RKO (cell line): Measurements from ENCODE around the gene ARL3.
"Not testable (repeated sequence)": the region's sequence is repeated elsewhere in the genome, so short reads cannot be mapped to it uniquely, and the experiment has no call there.

Source experiments
- DNase-seq: peaks from one replicate; pipeline ENCODE4 v3.0.0-alpha.2; 2016; ENCODE audit warnings: low spot score

The ARL3 gene

DNA sequence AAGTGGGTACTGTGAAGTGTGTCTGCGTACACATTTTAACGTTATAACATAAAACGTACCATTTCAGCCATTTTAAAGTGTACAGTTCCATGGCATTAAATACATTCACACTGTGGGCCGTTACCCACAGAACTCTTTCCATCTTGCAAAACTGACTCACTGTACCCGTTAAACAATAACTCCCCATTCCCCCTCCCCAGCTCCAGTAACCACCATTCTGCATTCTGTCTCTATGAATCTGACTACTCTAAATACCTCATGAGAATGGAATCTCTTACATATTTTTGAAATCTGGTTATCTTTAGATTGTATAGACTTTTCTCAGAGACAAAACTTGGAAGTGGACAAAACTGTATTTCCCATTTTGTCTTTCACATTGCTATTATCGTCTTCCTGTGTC lies 9.3 kb downstream of the ARL3 start:
- no peak for DNase-seq

GRCh38 chr10:102702742-102703141 lies 11.5 kb downstream of the ARL3 start:
- no peak for DNase-seq

DNA sequence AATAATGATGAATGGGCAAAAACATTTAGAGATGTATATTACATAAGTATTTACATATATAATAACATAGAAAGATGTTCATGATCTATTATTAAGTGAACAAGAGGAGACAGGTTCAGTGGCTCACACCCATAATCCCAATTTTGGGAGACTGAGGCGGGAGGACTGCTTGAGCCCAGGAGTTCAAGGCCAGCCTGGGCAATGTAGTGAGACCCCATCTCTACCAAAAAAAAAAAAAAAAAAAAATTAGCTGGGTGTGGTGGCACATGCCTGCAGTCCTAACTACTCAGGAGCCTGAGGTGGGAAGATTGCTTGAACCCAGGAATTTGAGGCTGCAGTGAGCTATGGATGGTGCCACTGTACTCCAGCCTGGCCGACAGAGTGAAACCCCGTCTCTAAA lies 12.4 kb downstream of the ARL3 start:
- DNase-seq = no peak

DNA sequence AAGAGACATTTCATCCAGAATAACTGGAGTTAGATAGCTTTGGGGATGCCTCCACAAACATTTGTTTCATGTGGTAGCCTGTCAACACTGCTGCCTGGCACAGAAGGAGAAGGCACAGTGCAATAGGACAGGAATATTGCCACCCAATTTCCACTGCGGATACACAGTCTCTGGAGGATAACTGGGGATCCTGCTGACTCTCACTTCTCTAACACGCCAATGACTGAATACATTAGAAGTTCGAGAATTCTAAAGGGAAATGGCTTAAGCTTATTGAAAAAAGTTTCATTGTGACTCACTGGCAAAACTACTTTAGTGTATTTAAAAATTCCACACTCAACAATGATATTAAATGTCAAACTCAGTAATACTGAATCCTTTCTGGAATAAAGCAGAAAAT lies 12.9 kb downstream of the ARL3 start:
- DNase-seq = no peak

- DNase-seq = no peak
Observed at GRCh38 chr10:102698894-102699293, 15.3 kb downstream of the ARL3 start.

DNA sequence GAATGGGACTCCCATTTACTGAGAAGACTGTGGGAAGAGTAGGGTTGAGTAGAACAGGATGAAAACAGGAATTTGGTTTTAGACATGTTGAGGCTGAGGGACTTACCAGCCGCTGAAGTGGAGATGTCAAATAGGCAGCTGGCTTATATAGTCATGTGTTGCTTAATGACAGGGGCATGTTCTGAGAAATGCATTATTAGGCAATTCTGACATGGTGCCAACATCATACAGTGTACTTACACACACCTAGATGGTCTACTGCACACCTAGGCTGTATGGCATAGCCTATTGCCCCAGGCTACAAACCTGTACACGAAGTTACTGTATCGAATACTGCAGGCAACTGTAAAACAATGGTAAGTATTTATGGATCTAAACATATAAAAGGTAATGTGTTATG lies 17.5 kb downstream of the ARL3 start:
- DNase-seq = no peak

GRCh38 chr10:102695401-102695800 lies 18.8 kb downstream of the ARL3 start:
- DNase-seq = not testable (repeated sequence)

DNA sequence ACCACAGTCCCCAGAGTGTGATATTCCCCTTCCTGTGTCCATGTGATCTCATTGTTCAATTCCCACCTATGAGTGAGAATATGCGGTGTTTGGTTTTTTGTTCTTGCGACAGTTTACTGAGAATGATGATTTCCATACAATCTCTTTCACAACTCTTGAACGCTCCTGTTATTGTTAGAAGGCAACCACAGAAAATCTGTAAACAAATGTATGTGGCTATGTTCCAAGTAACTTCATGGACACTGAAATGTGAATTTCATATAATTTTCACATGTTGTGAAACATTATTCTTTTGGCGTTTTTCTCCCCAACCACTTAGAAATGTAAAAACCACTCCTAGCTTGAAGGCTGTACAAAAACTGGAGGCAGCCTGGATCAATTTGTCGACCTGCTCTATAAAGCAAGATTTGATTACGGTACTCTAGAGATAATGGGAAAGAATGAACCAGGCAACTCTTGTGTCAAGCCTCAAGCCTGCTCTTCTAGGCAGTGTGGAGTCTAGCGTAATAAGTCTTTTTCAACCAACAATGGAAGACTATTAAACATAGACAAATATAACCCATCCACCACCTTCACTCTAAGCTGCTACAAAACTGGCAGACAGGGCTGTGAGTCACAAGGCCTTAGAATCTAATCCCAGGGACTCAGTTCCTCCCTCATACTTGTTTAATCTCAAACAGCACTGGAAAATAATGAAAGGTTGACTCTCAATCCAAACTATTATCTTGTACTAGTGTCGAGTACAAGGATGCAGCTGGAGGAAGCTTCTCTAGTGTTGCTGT lies 22.7 kb downstream of the ARL3 start:
- DNase-seq = no peak

DNA sequence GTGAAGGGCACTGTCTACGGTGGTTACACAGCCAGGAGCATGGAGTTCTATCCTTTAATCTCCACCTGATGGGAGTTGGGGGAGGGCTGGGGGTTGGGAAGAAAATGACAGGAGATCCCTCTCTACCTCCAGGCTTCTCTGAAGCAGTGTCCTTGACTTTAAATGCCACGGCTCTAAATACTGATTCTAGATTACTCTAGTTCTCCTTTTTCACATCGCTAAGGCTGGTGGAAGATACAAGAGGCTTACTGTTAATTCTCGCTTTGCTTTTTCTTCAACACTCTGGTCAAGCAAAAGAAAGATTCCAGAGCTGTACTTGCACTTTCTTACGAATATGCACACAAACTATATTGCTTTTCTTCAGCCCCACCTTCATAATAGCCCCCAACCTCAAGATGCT lies 30.5 kb downstream of the ARL3 start:
- DNase-seq = no peak

DNA sequence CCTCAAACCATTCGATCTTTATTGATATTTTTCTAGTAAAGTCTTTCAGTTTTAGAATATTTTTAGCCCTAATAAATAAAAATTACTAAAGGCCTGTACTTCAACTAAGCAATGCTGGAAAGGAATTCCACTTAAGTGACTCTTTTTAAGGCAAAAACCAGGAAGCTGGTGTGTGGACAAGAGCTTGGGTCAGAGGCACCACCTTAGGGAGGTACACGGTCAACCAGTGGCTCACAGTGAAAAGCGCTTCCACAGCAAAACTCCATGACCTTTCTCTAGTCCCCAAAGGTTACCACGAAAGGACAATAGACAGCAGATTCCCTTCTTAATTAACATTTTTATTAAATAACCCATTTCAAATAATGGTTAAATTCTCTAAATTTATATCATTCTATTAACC lies 31.2 kb downstream of the ARL3 start:
- DNase-seq = no peak

GRCh38 chr10:102682416-102682815 lies 31.8 kb downstream of the ARL3 start:
- DNase-seq = no peak

GRCh38 chr10:102681696-102682095 lies 32.5 kb downstream of the ARL3 start:
- DNase-seq = no peak

DNA sequence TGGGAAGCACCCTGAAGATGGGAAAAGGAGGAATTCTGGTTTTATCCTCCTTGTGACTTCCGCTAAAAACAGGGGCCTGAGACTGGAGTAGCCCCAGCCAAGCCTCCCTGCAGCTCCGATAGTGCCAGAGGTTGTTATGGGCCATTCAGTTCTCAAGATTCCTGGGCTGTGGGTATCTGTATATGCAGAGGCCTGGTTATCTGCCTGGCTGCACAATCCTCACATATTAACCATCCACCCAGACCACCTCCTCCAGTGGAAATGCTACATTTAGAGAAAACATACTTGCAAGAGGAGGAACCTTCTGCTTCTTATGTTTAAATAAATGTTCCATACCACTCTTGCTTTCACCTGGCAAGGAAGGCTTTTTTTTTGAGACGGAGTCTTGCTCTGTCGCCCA lies 34.6 kb downstream of the ARL3 start:
- no peak for DNase-seq

DNA sequence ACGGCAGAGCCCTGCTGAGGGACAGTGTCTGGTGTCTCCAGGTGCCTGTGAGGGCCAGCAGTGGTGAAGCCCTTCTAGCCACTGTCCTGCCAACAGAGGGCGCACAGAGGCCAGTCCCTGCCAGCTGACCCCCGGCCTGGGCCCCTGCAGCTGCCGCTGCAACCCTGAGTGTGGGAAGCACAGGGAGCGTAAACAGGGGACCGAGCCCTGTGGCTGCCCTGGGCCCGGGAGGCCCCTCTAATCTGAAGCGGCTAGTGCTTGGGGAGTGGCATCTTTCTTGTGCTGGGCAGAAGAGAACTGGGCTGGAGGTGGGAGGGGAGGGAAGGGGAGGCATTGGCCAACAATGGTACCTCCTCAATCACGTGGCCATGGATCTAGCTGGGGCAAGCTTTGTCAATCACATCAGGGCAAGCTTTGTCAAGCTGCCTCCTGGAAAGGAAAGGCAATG lies 35.3 kb downstream of the ARL3 start:
- DNase-seq = peak; percentile 48

DNA sequence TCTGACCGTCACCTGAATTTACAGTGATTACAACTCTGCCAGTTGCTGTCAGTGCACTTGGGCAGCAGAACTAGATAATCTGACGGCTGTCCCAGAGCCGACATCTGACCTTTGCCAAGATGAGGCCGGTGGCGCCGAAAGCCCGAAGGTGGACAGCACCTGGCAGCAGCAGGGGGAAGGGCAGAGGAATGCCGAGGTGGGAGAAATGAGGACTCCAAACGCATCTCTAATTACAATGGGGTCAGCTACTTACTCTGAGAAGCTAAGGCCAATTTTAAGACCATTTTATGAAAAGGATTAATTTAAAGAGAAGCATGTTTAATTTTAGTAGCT lies 36.2 kb downstream of the ARL3 start:
- no peak for DNase-seq

GRCh38 chr10:102677331-102678067 lies 36.7 kb downstream of the ARL3 start:
- DNase-seq = no peak

GRCh38 chr10:102676534-102677315 lies 37.5 kb downstream of the ARL3 start:
- DNase-seq = no peak

- no peak for DNase-seq
Observed at GRCh38 chr10:102675666-102676533, 38.3 kb downstream of the ARL3 start.

GRCh38 chr10:102675011-102675665 lies 39.1 kb downstream of the ARL3 start:
- DNase-seq = no peak

- no peak for DNase-seq
Observed at GRCh38 chr10:102674566-102674965, 39.6 kb downstream of the ARL3 start.

GRCh38 chr10:102673819-102674511 lies 40.2 kb downstream of the ARL3 start:
- no peak for DNase-seq
